IMR-90 (cell line): Measurements from ENCODE around the gene LBP. TPM values are rescaled to one million over a fixed set of nuclear protein-coding genes. Genes with fewer than 3 reads are reported as not detected.

ENCODE experiments used
- ATAC-seq: fragments of 200-7000 bp; cut with Tn5 transposase; 2 replicates; pipeline ENCODE4 v1.9.1; 2020; ENCODE audit warnings: low read depth, mild to moderate bottlenecking, moderate library complexity
- BruUV-seq: library from RNA; stranded (reverse); fragments of 400-500 nt; replicated peaks from 2 replicates; lab custom pipeline; 2021; lab: Mats Ljungman, UMichigan
- CTCF ChIA-PET: fragments of 300-600 bp; formaldehyde crosslinking; extraction: SDS; loops from one replicate; lab custom pipeline; 2021; ENCODE audit warnings: antibody characterized with exemption; lab: Yijun Ruan, JAX
- POLR2A ChIA-PET: fragments of 300-600 bp; sonication (Branson Sonifier 250); formaldehyde crosslinking; loops from one replicate; lab custom pipeline; 2022; ENCODE audit warnings: antibody characterized with exemption; ENCODE audit not compliant: unreplicated experiment; lab: Charles Lee
- DNase-seq: peaks from one replicate; pipeline ENCODE4 v3.0.0; 2013
- H2AFZ ChIP-seq: replicated peaks from 2 replicates; pipeline ENCODE3; 2013; ENCODE audit warnings: low read length, mild to moderate bottlenecking; ENCODE audit not compliant: poor library complexity
- H2AK5ac ChIP-seq: 2 replicates; pipeline ENCODE4 v1.6.1; 2013; ENCODE audit warnings: low read depth, low read length, inconsistent platforms
- H2AK9ac ChIP-seq: replicated peaks from 2 replicates; pipeline ENCODE3; 2013; ENCODE audit warnings: mild to moderate bottlenecking, low read depth, low read length, moderate library complexity; ENCODE audit not compliant: poor library complexity
- H2BK120ac ChIP-seq: 2 replicates; pipeline ENCODE4 v1.6.1; 2013; ENCODE audit warnings: low read depth, low read length, inconsistent platforms
- H2BK15ac ChIP-seq: 3 replicates; pipeline ENCODE4 v1.6.1; 2013; ENCODE audit warnings: low read depth, low read length, inconsistent platforms
- H2BK20ac ChIP-seq: 2 replicates; pipeline ENCODE4 v1.6.1; 2013; ENCODE audit warnings: low read depth, mild to moderate bottlenecking, inconsistent platforms, low read length, moderate library complexity
- H2BK5ac ChIP-seq: 2 replicates; pipeline ENCODE4 v1.6.1; 2013; ENCODE audit warnings: mild to moderate bottlenecking, low read depth, low read length, inconsistent platforms; ENCODE audit not compliant: poor library complexity, severe bottlenecking
- H3K14ac ChIP-seq: replicated peaks from 2 replicates; pipeline ENCODE4 v1.6.1; 2013; ENCODE audit warnings: low read depth, low read length, inconsistent platforms
- H3K18ac ChIP-seq: 2 replicates; pipeline ENCODE4 v1.6.1; 2013; ENCODE audit warnings: low read depth, low read length, control low read depth
- H3K23ac ChIP-seq: 2 replicates; pipeline ENCODE4 v1.6.1; 2013; ENCODE audit warnings: low read depth, low read length, inconsistent platforms
- H3K27ac ChIP-seq: 2 replicates; pipeline ENCODE4 v1.5.1; 2013; ENCODE audit warnings: mild to moderate bottlenecking, control low read depth, low read length; ENCODE audit not compliant: insufficient read depth
- H3K27me3 ChIP-seq: 2 replicates; pipeline ENCODE4 v1.6.1; 2013; ENCODE audit warnings: low read length; ENCODE audit not compliant: control insufficient read depth, insufficient read depth
- H3K36me3 ChIP-seq: 2 replicates; pipeline ENCODE4 v1.6.1; 2013; ENCODE audit warnings: low read length, mixed read lengths; ENCODE audit not compliant: control insufficient read depth, insufficient read depth
- H3K4ac ChIP-seq: 2 replicates; pipeline ENCODE4 v1.6.1; 2013; ENCODE audit warnings: low read depth, low read length, inconsistent platforms
- H3K4me1 ChIP-seq: 2 replicates; pipeline ENCODE4 v1.6.1; 2013; ENCODE audit warnings: low read length, mixed read lengths; ENCODE audit not compliant: control insufficient read depth, insufficient read depth
- H3K4me2 ChIP-seq: 2 replicates; pipeline ENCODE4 v1.6.1; 2013; ENCODE audit warnings: low read depth, mild to moderate bottlenecking, control low read depth, low read length, moderate library complexity
- H3K4me3 ChIP-seq: 2 replicates; pipeline ENCODE4 v1.5.1; 2013; ENCODE audit warnings: low read depth, mild to moderate bottlenecking, control low read depth, low read length, moderate library complexity; ENCODE audit not compliant: insufficient read depth
- H3K56ac ChIP-seq: 2 replicates; pipeline ENCODE4 v1.6.1; 2013; ENCODE audit warnings: low read length, inconsistent platforms; ENCODE audit not compliant: insufficient read depth; ENCODE audit errors: extremely low read depth
- H3K79me1 ChIP-seq, 2 experiments: 2 replicates each; pipeline ENCODE4 v1.6.1; 2013; ENCODE audit warnings: low read length in 2 of 2, inconsistent platforms in 1 of 2, low read depth in 1 of 2
- H3K9ac ChIP-seq: 2 replicates; pipeline ENCODE4 v1.6.1; 2013; ENCODE audit warnings: low read depth, low read length, control low read depth
- H3K9me1 ChIP-seq: 2 replicates; pipeline ENCODE4 v1.6.1; 2013; ENCODE audit warnings: low read length, inconsistent platforms; ENCODE audit not compliant: insufficient read depth
- H3K9me3 ChIP-seq: 2 replicates; pipeline ENCODE4 v1.6.1; 2013; ENCODE audit warnings: low read length; ENCODE audit not compliant: control insufficient read depth, insufficient read depth
- H4K20me1 ChIP-seq: 2 replicates; pipeline ENCODE4 v1.6.1; 2013; ENCODE audit warnings: low read length, inconsistent platforms; ENCODE audit not compliant: insufficient read depth
- H4K5ac ChIP-seq: 2 replicates; pipeline ENCODE4 v1.6.1; 2013; ENCODE audit warnings: mild to moderate bottlenecking, low read depth, low read length, control low read depth
- H4K8ac ChIP-seq, 2 experiments: 2 replicates each; pipeline ENCODE4 v1.6.1; 2013; ENCODE audit warnings: low read depth in 2 of 2, low read length in 2 of 2, control low read depth in 1 of 2, inconsistent platforms in 1 of 2
- H4K91ac ChIP-seq: 2 replicates; pipeline ENCODE4 v1.6.1; 2013; ENCODE audit warnings: low read depth, low read length, inconsistent platforms; ENCODE audit not compliant: insufficient read depth
- RCOR1 ChIP-seq: IDR thresholded peaks from 2 replicates; pipeline ENCODE4 v1.6.1; 2012; ENCODE audit warnings: mild to moderate bottlenecking, low read length, improper control_type of control experiment; ENCODE audit not compliant: insufficient replicate concordance
- RFX5 ChIP-seq: IDR thresholded peaks from 2 replicates; pipeline ENCODE4 v1.8.0; 2012; ENCODE audit warnings: low read depth, mild to moderate bottlenecking, low read length, moderate library complexity
- WGBS, 2 experiments: methylation state at CpG; one replicate each; pipeline versions ENCODE4 v1.1.5 to v1.1.7; 2013; ENCODE audit warnings: missing lambda C conversion rate in 2 of 2; ENCODE audit not compliant: insufficient read length in 1 of 2; ENCODE audit errors: extremely low coverage in 2 of 2; 5-methylcytosine and 5-hydroxymethylcytosine counted together
- dilution Hi-C: fragments of 300-500 bp; cut with HindIII; formaldehyde crosslinking; loops from one replicate; pipeline ENCODE4 v1.14.3; 2018; ENCODE audit warnings: low sequenced_read_pairs; ENCODE audit not compliant: unreplicated experiment
- in situ Hi-C: fragments of 300-500 bp; cut with MboI; formaldehyde crosslinking; loops from 3 replicates; pipeline ENCODE4 v1.14.3; 2019; ENCODE audit warnings: low sequenced_read_pairs, inconsistent platforms, mixed read lengths
- intact Hi-C: fragments of 100-400 bp; cut with micrococcal nuclease; formaldehyde crosslinking; loops from 2 replicates; pipeline ENCODE4 v1.10.0; 2022
- polyA plus RNA-seq, 3 experiments: library from polyadenylated mRNA; depleted of rRNA; stranded (reverse); fragments of >200 nt; gene quantifications; 2 replicates each; pipeline ENCODE4 v1.2.3, GENCODE V29; 2012; ENCODE audit warnings: low replicate concordance in 1 of 3
- total RNA-seq: library from RNA; depleted of rRNA; stranded (reverse); fragments of >200 nt; gene quantifications from 2 replicates; pipeline ENCODE4 v1.2.3, GENCODE V29; 2012

LBP gene
- total and polyA plus RNA-seq, 2 of the 4 experiments (the other 2 are of a cell fraction): not detected

DNA sequence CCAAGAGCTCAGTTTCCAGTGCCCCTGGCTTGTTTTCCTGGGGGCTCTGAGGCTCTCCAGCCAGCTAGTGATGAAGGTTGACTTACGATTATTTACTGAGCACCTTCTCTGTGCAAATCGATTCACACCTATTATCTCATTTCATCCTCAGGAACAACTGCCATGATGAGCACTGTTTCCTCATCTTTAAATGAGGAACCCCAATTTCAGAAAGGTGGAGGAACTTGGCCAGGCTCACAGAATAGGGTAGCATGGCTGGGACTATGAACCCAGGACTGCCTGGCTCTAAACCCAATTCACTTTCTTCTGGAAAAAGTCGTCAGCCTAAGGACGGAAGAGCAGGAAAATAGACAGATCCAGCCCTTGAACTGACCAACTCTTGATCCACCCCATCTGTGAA, 45.8 kb upstream of the LBP start:
- in situ Hi-C loops: loop anchor here (10.0 kb wide), 1 partner anchor 236 kb away; no protein-coding TSS in a partner anchor
- CTCF ChIA-PET: interaction anchor here (1.3 kb wide), 1 partner anchor 10 kb away, joined by 7 read pairs; no protein-coding TSS in a partner anchor

More for the DNA sequence above, 45.8 kb upstream of the LBP start:
- POLR2A ChIA-PET: no interaction called here
- no peak overlapping the region for H4K8ac ChIP-seq
- H3K27ac ChIP-seq: no peak overlapping the region
- H2AK9ac ChIP-seq: no peak overlapping the region
- ATAC-seq (no peak), DNase-seq (no peak)
- no peaks in the 10 kb centered on the region for H3K79me1 ChIP-seq
- peaks cover 21% of the 10 kb centered on the region for H3K27me3 ChIP-seq
- no peak overlapping the region for H2AK5ac ChIP-seq
- no peak overlapping the region for H3K4ac ChIP-seq
- no peak overlapping the region for H3K14ac ChIP-seq
- no peak overlapping the region for H3K18ac ChIP-seq
- no peak overlapping the region for H4K91ac ChIP-seq
- no peak overlapping the region for H2BK120ac ChIP-seq
- dilution Hi-C loops (no loop called here), intact Hi-C loops (no loop called here)
- no TSS peak for BruUV-seq
- WGBS, 2 experiments: no CpG with 5 or more reads among the region's 4 CpGs
- H3K9me3 ChIP-seq: no peaks in the 10 kb centered on the region
- no peak overlapping the region for H2BK15ac ChIP-seq
- 0 out of 2 replicates have a peak, but pooled peaks cover 2% of the 10 kb centered on the region for H3K9me1 ChIP-seq
- H2BK20ac ChIP-seq: no peak overlapping the region
- TF ChIP-seq RFX5: no peak
- TF ChIP-seq RCOR1: no peak
- H3K4me3 ChIP-seq: no peak overlapping the region
- no peak overlapping the region for H3K4me2 ChIP-seq
- no peak overlapping the region for H3K9ac ChIP-seq
- no peak overlapping the region for H3K56ac ChIP-seq
- H2BK5ac ChIP-seq: no peak overlapping the region
- no peaks in the 10 kb centered on the region for H4K20me1 ChIP-seq
- no peak overlapping the region for H2AFZ ChIP-seq
- H3K36me3 ChIP-seq: no peaks in the 10 kb centered on the region
- H3K23ac ChIP-seq: no peak overlapping the region
- no peak overlapping the region for H4K5ac ChIP-seq
- peaks cover 5% of the 10 kb centered on the region for H3K4me1 ChIP-seq
